ENCODE measurements around the gene DGCR6.
"Not testable (repeated sequence)": the region's sequence is repeated elsewhere in the genome, so short reads cannot be mapped to it uniquely, and the experiment has no call there.

GRCh38 chr22:18890510-18891192 is 15.5 kb upstream of the DGCR6 start:
- TF ChIP-seq, protein P1, sequence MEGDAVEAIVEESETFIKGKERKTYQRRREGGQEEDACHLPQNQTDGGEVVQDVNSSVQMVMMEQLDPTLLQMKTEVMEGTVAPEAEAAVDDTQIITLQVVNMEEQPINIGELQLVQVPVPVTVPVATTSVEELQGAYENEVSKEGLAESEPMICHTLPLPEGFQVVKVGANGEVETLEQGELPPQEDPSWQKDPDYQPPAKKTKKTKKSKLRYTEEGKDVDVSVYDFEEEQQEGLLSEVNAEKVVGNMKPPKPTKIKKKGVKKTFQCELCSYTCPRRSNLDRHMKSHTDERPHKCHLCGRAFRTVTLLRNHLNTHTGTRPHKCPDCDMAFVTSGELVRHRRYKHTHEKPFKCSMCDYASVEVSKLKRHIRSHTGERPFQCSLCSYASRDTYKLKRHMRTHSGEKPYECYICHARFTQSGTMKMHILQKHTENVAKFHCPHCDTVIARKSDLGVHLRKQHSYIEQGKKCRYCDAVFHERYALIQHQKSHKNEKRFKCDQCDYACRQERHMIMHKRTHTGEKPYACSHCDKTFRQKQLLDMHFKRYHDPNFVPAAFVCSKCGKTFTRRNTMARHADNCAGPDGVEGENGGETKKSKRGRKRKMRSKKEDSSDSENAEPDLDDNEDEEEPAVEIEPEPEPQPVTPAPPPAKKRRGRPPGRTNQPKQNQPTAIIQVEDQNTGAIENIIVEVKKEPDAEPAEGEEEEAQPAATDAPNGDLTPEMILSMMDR (IDR thresholded peaks at IDR 0.05) = not testable (repeated sequence)
- TF ChIP-seq EP300, POLR2A (IDR thresholded peaks at IDR 0.05): not testable (repeated sequence)
